Tibial nerve (tissue), 4 donors: ENCODE measurements around the gene MED8. TPM values are rescaled to one million over a fixed set of nuclear protein-coding genes. Genes with fewer than 3 reads are reported as not detected.

Source experiments
- DNase-seq, 2 donors: peaks; one replicate each; pipeline ENCODE4 v3.0.0-alpha.2; 2019; ENCODE audit warnings: low spot score in 2 of 2
- H3K27ac ChIP-seq, 4 donors: fragments of 200-600 bp; sonication (generic) in 3 of 4; one replicate each; pipeline ENCODE4 v1.5.1; 2017 to 2019; ENCODE audit warnings: mild to moderate bottlenecking in 1 of 4
- H3K27me3 ChIP-seq, 2 donors: fragments of 200-600 bp; sonication (generic) in 1 of 2; one replicate each; pipeline versions ENCODE4 v1.5.1 to v1.6.0; 2017 to 2019
- H3K36me3 ChIP-seq, 3 donors: fragments of 200-600 bp; sonication (generic); one replicate each; pipeline ENCODE4 v1.5.1; 2018 to 2019
- H3K4me1 ChIP-seq, 4 donors: fragments of 200-600 bp; sonication (generic) in 3 of 4; one replicate each; pipeline ENCODE4 v1.5.1; 2017 to 2019
- H3K4me3 ChIP-seq, 4 donors: fragments of 200-600 bp; sonication (generic) in 3 of 4; one replicate each; pipeline ENCODE4 v1.5.1; 2017 to 2019; ENCODE audit warnings: mild to moderate bottlenecking in 1 of 4, moderate library complexity in 1 of 4
- H3K9me3 ChIP-seq, 4 donors: fragments of 200-600 bp; sonication (generic) in 3 of 4; one replicate each; pipeline ENCODE4 v1.5.1; 2017 to 2019
- CTCF ChIP-seq, 5 experiments: fragments of 200-600 bp in 3 of 5; fragments of 450-650 bp in 2 of 5; sonication (generic) in 3 of 5; IDR thresholded peaks; one replicate each; pipeline ENCODE4 v1.5.1; 2016 to 2019; ENCODE audit warnings: antibody characterized with exemption in 5 of 5, mild to moderate bottlenecking in 3 of 5, moderate library complexity in 2 of 5
- EP300 ChIP-seq, 2 donors: sonication (generic); formaldehyde crosslinking; IDR thresholded peaks; one replicate each; pipeline ENCODE4 v1.6.1; 2017; ENCODE audit warnings: antibody characterized with exemption in 2 of 2, mild to moderate bottlenecking in 1 of 2
- POLR2A ChIP-seq, 2 donors: fragments of 450-650 bp; IDR thresholded peaks; one replicate each; pipeline ENCODE4 v1.6.1; 2017; ENCODE audit warnings: antibody characterized with exemption in 2 of 2, mild to moderate bottlenecking in 2 of 2, moderate library complexity in 2 of 2
- WGBS, 2 donors: methylation state at CpG; one replicate each; pipeline ENCODE4 v1.1.5; 2018; 5-methylcytosine and 5-hydroxymethylcytosine counted together
- total RNA-seq, 4 donors: library from RNA; depleted of rRNA; stranded (reverse); fragments of >200 nt; gene quantifications; one replicate each; pipeline ENCODE4 v1.1.0, GENCODE V29; 2016

The MED8 gene
- total RNA-seq, 4 donors from 2014 or later, result 22.8 to 35.1 (median 28.5) TPM

DNA sequence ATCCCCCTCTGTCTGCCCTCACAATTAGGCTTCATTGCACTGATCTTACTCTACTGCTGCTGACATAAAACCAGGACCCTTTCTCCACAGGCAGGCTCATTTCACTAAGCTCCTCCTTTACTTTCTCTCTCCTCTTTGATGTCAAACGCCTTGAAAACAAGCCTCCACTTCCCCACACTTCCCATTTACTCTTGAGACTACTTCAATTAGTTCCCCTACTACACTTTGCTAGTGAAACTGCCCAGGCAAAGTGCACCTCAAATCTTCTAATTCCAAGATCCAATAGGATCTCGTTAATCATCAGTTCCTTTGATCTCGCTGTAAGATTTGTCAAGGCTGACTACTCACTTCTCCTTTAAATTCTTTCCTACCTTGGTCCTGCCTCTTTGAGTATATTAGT, 36.7 kb downstream of the MED8 start:
- Histone ChIP-seq H3K4me1 (peaks cover 0 to 24% (median 0%) of the 10 kb centered on the region in 4 donors), H3K4me3 (no peak overlapping the region), H3K9me3 (no peaks in the 10 kb centered on the region), H3K27ac (no peak overlapping the region), H3K27me3 (no peaks in the 10 kb centered on the region), H3K36me3 (no peaks in the 10 kb centered on the region)
- DNase-seq, result no peak
- WGBS, 2 donors, result 48 to 54% methylated on average over 3 of the region's 3 CpGs
- TF ChIP-seq CTCF (IDR thresholded peaks at IDR 0.05) (no peak), EP300 (IDR thresholded peaks at IDR 0.05) (no peak), POLR2A (IDR thresholded peaks at IDR 0.05) (no peak)

DNA sequence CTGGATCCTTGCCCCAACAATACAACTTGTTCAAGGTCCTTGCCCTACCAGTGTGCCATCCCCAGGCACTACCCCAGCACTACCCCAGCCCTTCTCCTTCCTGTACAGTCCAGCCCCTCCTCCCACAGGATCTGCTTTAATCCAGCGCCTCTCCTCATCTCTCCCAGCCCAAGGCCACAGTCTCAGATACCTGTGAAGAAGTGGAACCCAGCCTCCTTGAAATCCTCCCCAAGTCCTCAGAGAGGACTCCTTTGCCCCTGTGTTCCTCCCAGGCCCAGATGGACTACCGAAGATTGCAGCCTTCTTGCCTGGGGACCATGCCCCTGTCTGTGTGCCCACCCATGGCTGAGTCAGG, 37.3 kb downstream of the MED8 start:
- TF ChIP-seq CTCF (IDR thresholded peaks at IDR 0.05) (no peak), POLR2A (IDR thresholded peaks at IDR 0.05) (no peak), EP300 (IDR thresholded peaks at IDR 0.05) (no peak)
- DNase-seq, result no peak

GRCh38 chr1:43351421-43352350, 37.9 kb downstream of the MED8 start:
- Histone ChIP-seq H3K4me1 (peaks cover 0 to 21% (median 0%) of the 10 kb centered on the region in 4 donors), H3K9me3 (no peaks in the 10 kb centered on the region), H3K27me3 (no peaks in the 10 kb centered on the region), H3K27ac (peak overlapping the region in 1 of 4 donors; percentile 22), H3K4me3 (no peak overlapping the region), H3K36me3 (no peaks in the 10 kb centered on the region)
- TF ChIP-seq EP300 (IDR thresholded peaks at IDR 0.05) (no peak), POLR2A (IDR thresholded peaks at IDR 0.05) (no peak), CTCF (IDR thresholded peaks at IDR 0.05) (no peak)
- WGBS, 2 donors, result 71 to 74% methylated on average over 10 of the region's 10 CpGs
- no peak for DNase-seq

More for the DNA sequence above, 37.3 kb downstream of the MED8 start:
- H3K27ac ChIP-seq, result peak overlapping the region in 1 of 4 donors; percentile 22
- peaks cover 0 to 21% (median 0%) of the 10 kb centered on the region in 4 donors for H3K4me1 ChIP-seq
- H3K36me3 ChIP-seq, result no peaks in the 10 kb centered on the region
- no peaks in the 10 kb centered on the region for H3K27me3 ChIP-seq
- no peak overlapping the region for H3K4me3 ChIP-seq
- 79 to 93% methylated on average over 2 of the region's 2 CpGs for WGBS, 2 donors
- no peaks in the 10 kb centered on the region for H3K9me3 ChIP-seq

- Histone ChIP-seq H3K27ac (peak overlapping the region in 1 of 4 donors; percentile 11), H3K9me3 (no peaks in the 10 kb centered on the region), H3K36me3 (no peaks in the 10 kb centered on the region), H3K4me1 (peaks cover 0 to 21% (median 0%) of the 10 kb centered on the region in 4 donors), H3K27me3 (no peaks in the 10 kb centered on the region), H3K4me3 (no peak overlapping the region)
- 96 to 97% methylated on average over 1 of the region's 1 CpG for WGBS, 2 donors
- TF ChIP-seq EP300 (IDR thresholded peaks at IDR 0.05), result no peak
- DNase-seq, result no peak
These were observed 38.6 kb downstream of the MED8 start for GRCh38 chr1:43350976-43351375.

GRCh38 chr1:43349594-43350306, 39.9 kb downstream of the MED8 start:
- no peak for DNase-seq

More at GRCh38 chr1:43349594-43350306, 39.9 kb downstream of the MED8 start:
- peaks cover 0 to 21% (median 0%) of the 10 kb centered on the region in 4 donors for H3K4me1 ChIP-seq
- H3K27ac ChIP-seq, result peak overlapping the region; percentile 58 to 88 (median 86)
- 41 to 57% methylated on average over 11 of the region's 11 CpGs for WGBS, 2 donors
- H3K4me3 ChIP-seq, result peak overlapping the region; percentile 53 to 65 (median 54)
- TF ChIP-seq POLR2A (IDR thresholded peaks at IDR 0.05) (no peak), EP300 (IDR thresholded peaks at IDR 0.05) (peak in 1 of 2 donors; percentile 1)
- H3K27me3 ChIP-seq, result no peaks in the 10 kb centered on the region
- H3K9me3 ChIP-seq, result no peaks in the 10 kb centered on the region
- H3K36me3 ChIP-seq, result no peaks in the 10 kb centered on the region
